Measurements from ENCODE around the gene GNAQ.
"Not testable (repeated sequence)": the region's sequence is repeated elsewhere in the genome, so short reads cannot be mapped to it uniquely, and the experiment has no call there.

- TF ChIP-seq, protein P1, sequence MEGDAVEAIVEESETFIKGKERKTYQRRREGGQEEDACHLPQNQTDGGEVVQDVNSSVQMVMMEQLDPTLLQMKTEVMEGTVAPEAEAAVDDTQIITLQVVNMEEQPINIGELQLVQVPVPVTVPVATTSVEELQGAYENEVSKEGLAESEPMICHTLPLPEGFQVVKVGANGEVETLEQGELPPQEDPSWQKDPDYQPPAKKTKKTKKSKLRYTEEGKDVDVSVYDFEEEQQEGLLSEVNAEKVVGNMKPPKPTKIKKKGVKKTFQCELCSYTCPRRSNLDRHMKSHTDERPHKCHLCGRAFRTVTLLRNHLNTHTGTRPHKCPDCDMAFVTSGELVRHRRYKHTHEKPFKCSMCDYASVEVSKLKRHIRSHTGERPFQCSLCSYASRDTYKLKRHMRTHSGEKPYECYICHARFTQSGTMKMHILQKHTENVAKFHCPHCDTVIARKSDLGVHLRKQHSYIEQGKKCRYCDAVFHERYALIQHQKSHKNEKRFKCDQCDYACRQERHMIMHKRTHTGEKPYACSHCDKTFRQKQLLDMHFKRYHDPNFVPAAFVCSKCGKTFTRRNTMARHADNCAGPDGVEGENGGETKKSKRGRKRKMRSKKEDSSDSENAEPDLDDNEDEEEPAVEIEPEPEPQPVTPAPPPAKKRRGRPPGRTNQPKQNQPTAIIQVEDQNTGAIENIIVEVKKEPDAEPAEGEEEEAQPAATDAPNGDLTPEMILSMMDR (optimal IDR thresholded peaks at IDR 0.05 in 1 of 3, IDR thresholded peaks at IDR 0.05 in 1 of 3, conservative IDR thresholded peaks at IDR 0.05 in 1 of 3; ENCODE audit: extremely low read depth in 1 of 3, insufficient read depth in 2 of 3, low read length in 3 of 3): not testable (repeated sequence)
- not testable (repeated sequence) for TF ChIP-seq EZH2 (IDR thresholded peaks at IDR 0.05; ENCODE audit: low read length)
Measured at GRCh38 chr9:77690723-77691122, 340.9 kb downstream of the GNAQ start.

Measured in keratinocyte (primary cell).